GM12801 (cell line): ENCODE data around the gene FBN1.

Experiments used
- CTCF ChIP-seq: IDR thresholded peaks from one replicate; pipeline ENCODE4 v1.5.1; 2011; ENCODE audit warnings: control low read depth; ENCODE audit not compliant: insufficient read length; ENCODE audit errors: extremely low read depth

FBN1 gene

GRCh38 chr15:48679952-48680351, 34.4 kb upstream of the FBN1 start:
- no peak for TF ChIP-seq CTCF

GRCh38 chr15:48678851-48679250, 33.3 kb upstream of the FBN1 start:
- no peak for TF ChIP-seq CTCF

- no peak for TF ChIP-seq CTCF
These were observed 32.3 kb upstream of the FBN1 start for GRCh38 chr15:48677821-48678220.

- TF ChIP-seq CTCF, result no peak
These were observed 29.9 kb upstream of the FBN1 start for GRCh38 chr15:48675436-48675835.

- TF ChIP-seq CTCF, result no peak
These were observed 29.4 kb upstream of the FBN1 start for GRCh38 chr15:48674876-48675275.

- no peak for TF ChIP-seq CTCF
These were observed 26.7 kb upstream of the FBN1 start for GRCh38 chr15:48672206-48672605.

GRCh38 chr15:48671103-48672022, 25.9 kb upstream of the FBN1 start:
- no peak for TF ChIP-seq CTCF

- no peak for TF ChIP-seq CTCF
These were observed 22.2 kb upstream of the FBN1 start for GRCh38 chr15:48667701-48668100.
